HG02759 (cell line): ENCODE data around the gene VSNL1.

Experiments
- ATAC-seq: cut with Tn5 transposase; IDR thresholded peaks from one replicate; pipeline ENCODE4 v1.9.1; 2021; ENCODE audit warnings: mild to moderate bottlenecking, moderate library complexity; ENCODE audit not compliant: unreplicated experiment

Gene VSNL1

GRCh38 chr2:17638196-17638743 is 97.8 kb downstream of the VSNL1 start:
- no peak for ATAC-seq

GRCh38 chr2:17640406-17640805 is 99.9 kb downstream of the VSNL1 start:
- ATAC-seq = no peak

GRCh38 chr2:17643031-17643615 is 102.6 kb downstream of the VSNL1 start:
- no peak for ATAC-seq

GRCh38 chr2:17644997-17645720 is 104.7 kb downstream of the VSNL1 start:
- ATAC-seq = no peak

- peak; percentile 84 for ATAC-seq
Observed at GRCh38 chr2:17646081-17646554, 105.6 kb downstream of the VSNL1 start.

- no peak for ATAC-seq
Observed at GRCh38 chr2:17646838-17647701, 106.6 kb downstream of the VSNL1 start.

- no peak for ATAC-seq
Observed at GRCh38 chr2:17648581-17648980, 108.1 kb downstream of the VSNL1 start.

GRCh38 chr2:17649026-17649425 is 108.5 kb downstream of the VSNL1 start:
- no peak for ATAC-seq

GRCh38 chr2:17652681-17653394 is 112.3 kb downstream of the VSNL1 start:
- ATAC-seq = no peak

- ATAC-seq = no peak
Observed at GRCh38 chr2:17657759-17658158, 117.3 kb downstream of the VSNL1 start.

GRCh38 chr2:17658251-17658843 is 117.9 kb downstream of the VSNL1 start:
- ATAC-seq = no peak

- ATAC-seq = no peak
Observed at GRCh38 chr2:17660219-17660618, 119.7 kb downstream of the VSNL1 start.

GRCh38 chr2:17661460-17661859 is 121.0 kb downstream of the VSNL1 start:
- ATAC-seq = no peak

GRCh38 chr2:17662723-17663122 is 122.2 kb downstream of the VSNL1 start:
- no peak for ATAC-seq

- no peak for ATAC-seq
Observed at GRCh38 chr2:17664534-17664933, 124.0 kb downstream of the VSNL1 start.

- no peak for ATAC-seq
Observed at GRCh38 chr2:17667898-17668297, 127.4 kb downstream of the VSNL1 start.

GRCh38 chr2:17672583-17673317 is 132.3 kb downstream of the VSNL1 start:
- ATAC-seq = no peak

- ATAC-seq = no peak
Observed at GRCh38 chr2:17674817-17675216, 134.3 kb downstream of the VSNL1 start.

GRCh38 chr2:17680119-17680518 is 139.6 kb downstream of the VSNL1 start:
- ATAC-seq = no peak
